HCT116 (cell line): Measurements from ENCODE around the gene NBAS. TPM values are rescaled to one million over a fixed set of nuclear protein-coding genes. Genes with fewer than 3 reads are reported as not detected.

ENCODE experiments used
- ATAC-seq: fragments of 200-7000 bp; cut with Tn5 transposase; 2 replicates; pipeline ENCODE4 v1.9.1; 2020; ENCODE audit warnings: mild to moderate bottlenecking, moderate library complexity
- BruUV-seq: library from RNA; stranded (reverse); fragments of 400-500 nt; replicated peaks from 2 replicates; lab custom pipeline; 2021; lab: Mats Ljungman, UMichigan
- CTCF ChIA-PET: fragments of 300-600 bp; sonication (Branson Sonifier 250); formaldehyde crosslinking; loops from one replicate; lab custom pipeline; 2021; ENCODE audit warnings: antibody characterized with exemption; lab: Charles Lee
- POLR2A ChIA-PET: fragments of 300-600, 350-600 bp; sonication (Branson Sonifier 250); formaldehyde crosslinking; loops from one replicate; lab custom pipeline; 2021; ENCODE audit warnings: antibody characterized with exemption; lab: Charles Lee
- RAD21 ChIA-PET, 2 experiments: fragments of 300-600 bp; sonication (Branson Sonifier 250); formaldehyde crosslinking; loops; one replicate each; lab custom pipeline; 2023; ENCODE audit warnings: low total read pairs in 2 of 2; ENCODE audit not compliant: uncharacterized antibody in 2 of 2, unreplicated experiment in 2 of 2, low non-redundant PET in 1 of 2; lab: Charles Lee
- DNase-seq: peaks from one replicate; pipeline ENCODE4 v3.0.0-alpha.2; 2010; ENCODE audit warnings: low read depth, low spot score
- H2AFZ ChIP-seq: fragments of 200-600 bp; shearing (Covaris generic), sonication (generic); 2 replicates; pipeline ENCODE4 v1.6.1; 2017; ENCODE audit warnings: low read depth, mixed run types, mixed read lengths, antibody characterized with exemption, low read length; ENCODE audit not compliant: poor library complexity, severe bottlenecking
- H3K27ac ChIP-seq: 2 replicates; pipeline ENCODE4 v1.5.1; 2012; ENCODE audit warnings: low read depth, low read length
- H3K27me3 ChIP-seq: fragments of 200-600 bp; sonication (generic); 2 replicates; pipeline ENCODE4 v1.6.1; 2016; ENCODE audit warnings: mixed run types, low read length, mixed read lengths; ENCODE audit not compliant: insufficient read depth
- H3K36me3 ChIP-seq, 2 experiments: fragments of 200-500 bp in 1 of 2; fragments of 200-600 bp in 1 of 2; sonication (Bioruptor generic) in 1 of 2; sonication (generic) in 1 of 2; 2 replicates each; pipeline versions ENCODE4 v1.5.1 to v1.6.1; 2014 to 2016; ENCODE audit warnings: low read length in 2 of 2, inconsistent platforms in 1 of 2, mixed read lengths in 1 of 2, mixed run types in 1 of 2; ENCODE audit not compliant: insufficient read depth in 2 of 2, control insufficient read depth in 1 of 2
- H3K4me1 ChIP-seq, 2 experiments: fragments of 200-600 bp in 1 of 2; sonication (generic) in 1 of 2; 2 replicates each; pipeline versions ENCODE4 v1.5.1 to v1.6.1; 2012 to 2017; ENCODE audit warnings: low read length in 2 of 2, inconsistent platforms in 1 of 2, mild to moderate bottlenecking in 1 of 2, mixed read lengths in 1 of 2, mixed run types in 1 of 2, moderate library complexity in 1 of 2; ENCODE audit not compliant: insufficient read depth in 2 of 2, control insufficient read depth in 1 of 2
- H3K4me2 ChIP-seq: fragments of 200-600 bp; sonication (generic); 2 replicates; pipeline ENCODE4 v1.6.1; 2017; ENCODE audit warnings: mixed run types, low read length, mixed read lengths
- H3K4me3 ChIP-seq, 2 experiments: fragments of 200-600 bp in 1 of 2; sonication (generic) in 1 of 2; replicated peaks in 1 of 2; 2 replicates each; pipeline ENCODE4 v1.5.1; 2011 to 2016; ENCODE audit warnings: low read length in 2 of 2, control low read depth in 1 of 2, low read depth in 1 of 2, mild to moderate bottlenecking in 1 of 2, mixed read lengths in 1 of 2, mixed run types in 1 of 2
- H3K79me2 ChIP-seq: fragments of 200-600 bp; sonication (generic); 2 replicates; pipeline ENCODE4 v1.6.1; 2017; ENCODE audit warnings: mild to moderate bottlenecking, mixed run types, low read length, moderate library complexity, mixed read lengths; ENCODE audit not compliant: insufficient read depth
- H3K9ac ChIP-seq: fragments of 200-600 bp; sonication (generic); 2 replicates; pipeline ENCODE4 v1.6.1; 2016; ENCODE audit warnings: low read length, mixed read lengths
- H3K9me2 ChIP-seq: fragments of 200-600 bp; sonication (generic), shearing (Covaris generic); 2 replicates; pipeline ENCODE4 v1.6.1; 2017; ENCODE audit warnings: mixed run types, mild to moderate bottlenecking, moderate library complexity; ENCODE audit not compliant: insufficient read depth
- H3K9me3 ChIP-seq, 2 experiments: fragments of 200-500 bp in 1 of 2; fragments of 200-600 bp in 1 of 2; sonication (Bioruptor generic) in 1 of 2; sonication (generic) in 1 of 2; 2 replicates each; pipeline ENCODE4 v1.6.1; 2014 to 2017; ENCODE audit warnings: low read length in 2 of 2, mixed read lengths in 2 of 2, inconsistent platforms in 1 of 2, low read depth in 1 of 2, mild to moderate bottlenecking in 1 of 2, mixed run types in 1 of 2, moderate library complexity in 1 of 2; ENCODE audit not compliant: control insufficient read depth in 1 of 2, insufficient read depth in 1 of 2
- H4K20me1 ChIP-seq: fragments of 200-600 bp; sonication (generic), shearing (Covaris generic); 2 replicates; pipeline ENCODE4 v1.6.1; 2017; ENCODE audit warnings: mixed run types, mild to moderate bottlenecking, moderate library complexity; ENCODE audit not compliant: insufficient read depth
- CBX3 ChIP-seq: IDR thresholded peaks from 2 replicates; pipeline ENCODE4 v1.6.1; 2012; ENCODE audit warnings: low read depth
- CEBPB ChIP-seq: IDR thresholded peaks from 2 replicates; pipeline ENCODE4 v1.6.1; 2012; ENCODE audit warnings: low read depth
- CTCF ChIP-seq, 3 experiments: fragments of 200-600 bp in 1 of 3; sonication (generic) in 1 of 3; IDR thresholded peaks in 2 of 3; conservative IDR thresholded peaks in 1 of 3; 2 replicates each; pipeline ENCODE4 v1.5.1; 2012 to 2017; ENCODE audit warnings: low read depth in 2 of 3, low read length in 2 of 3, antibody characterized with exemption in 1 of 3, borderline replicate concordance in 1 of 3, control low read depth in 1 of 3, mild to moderate bottlenecking in 1 of 3, mixed read lengths in 1 of 3, mixed run types in 1 of 3, moderate library complexity in 1 of 3; ENCODE audit not compliant: insufficient read depth in 1 of 3
- EGR1 ChIP-seq: IDR thresholded peaks from 2 replicates; pipeline ENCODE4 v1.6.1; 2012; ENCODE audit warnings: low read depth
- ELF1 ChIP-seq: IDR thresholded peaks from 2 replicates; pipeline ENCODE4 v1.6.1; 2012; ENCODE audit warnings: low read depth, borderline replicate concordance
- EZH2 ChIP-seq: fragments of 200-600 bp; sonication (generic); IDR thresholded peaks from 2 replicates; pipeline ENCODE4 v1.6.1; 2017; ENCODE audit warnings: antibody characterized with exemption, mixed run types
- EZH2phosphoT487 ChIP-seq: fragments of 200-600 bp; IDR thresholded peaks from 2 replicates; pipeline ENCODE4 v1.6.1; 2018; ENCODE audit warnings: antibody characterized with exemption, borderline replicate concordance
- FOSL1 ChIP-seq: IDR thresholded peaks from 2 replicates; pipeline ENCODE4 v1.6.1; 2012; ENCODE audit warnings: low read depth
- JUND ChIP-seq: IDR thresholded peaks from 2 replicates; pipeline ENCODE4 v1.6.1; 2012
- MAX ChIP-seq: IDR thresholded peaks from 2 replicates; pipeline ENCODE4 v1.6.1; 2012
- POLR2AphosphoS5 ChIP-seq: IDR thresholded peaks from 2 replicates; pipeline ENCODE4 v1.6.1; 2011; ENCODE audit warnings: mild to moderate bottlenecking, low read depth, low read length, moderate library complexity
- SP1 ChIP-seq: IDR thresholded peaks from 2 replicates; pipeline ENCODE4 v1.6.1; 2012; ENCODE audit warnings: low read depth
- SRF ChIP-seq: IDR thresholded peaks from 2 replicates; pipeline ENCODE4 v1.6.1; 2012; ENCODE audit warnings: low read depth
- TCF7L2 ChIP-seq: IDR thresholded peaks from 2 replicates; pipeline ENCODE4 v1.7.0; 2011; ENCODE audit warnings: borderline replicate concordance, inconsistent platforms; ENCODE audit not compliant: insufficient read depth, insufficient read length; ENCODE audit errors: extremely low read depth
- ZNF274 ChIP-seq: fragments of 200-500 bp; sonication (Bioruptor generic); IDR thresholded peaks from 2 replicates; pipeline ENCODE4 v1.6.1; 2014; ENCODE audit warnings: mild to moderate bottlenecking, low read depth, low read length, inconsistent platforms
- intact Hi-C: fragments of 100-400 bp; cut with micrococcal nuclease; formaldehyde crosslinking; loops from 2 replicates; pipeline ENCODE4 v1.10.0; 2022
- total RNA-seq: library from RNA; stranded (reverse); gene quantifications from one replicate; pipeline ENCODE4 v1.2.1, GENCODE V29; 2021; ENCODE audit not compliant: unreplicated experiment
- TF ChIP-seq, protein P1 (sequence below): IDR thresholded peaks from 2 replicates; pipeline ENCODE4 v1.6.1; 2012

NBAS gene
- total RNA-seq, 1 experiment from 2014 or later, result 32.8 TPM

GRCh38 chr2:15163326-15163725 is 397.8 kb downstream of the NBAS start:
- no peaks in the 10 kb centered on the region for H3K9me2 ChIP-seq
- no peak overlapping the region for H3K4me3 ChIP-seq
- H3K36me3 ChIP-seq, result no peaks in the 10 kb centered on the region
- H3K27me3 ChIP-seq, result peaks cover 4% of the 10 kb centered on the region; the same call in 1 of the 2 replicates
- ChIA-PET POLR2A (no interaction called here), RAD21 (no interaction called here), CTCF (no interaction called here)
- H3K9ac ChIP-seq, result no peak overlapping the region
- ATAC-seq (no peak), DNase-seq (no peak)
- H3K79me2 ChIP-seq, result no peaks in the 10 kb centered on the region
- no peak overlapping the region for H2AFZ ChIP-seq
- no peaks in the 10 kb centered on the region; a peak in 1 of 4 replicates for H3K4me1 ChIP-seq
- no peaks in the 10 kb centered on the region for H3K9me3 ChIP-seq
- BruUV-seq, result no TSS peak
- no peaks in the 10 kb centered on the region for H4K20me1 ChIP-seq
- no peak overlapping the region for H3K4me2 ChIP-seq
- intact Hi-C loops, result no loop called here
- no peak overlapping the region for H3K27ac ChIP-seq
- TF ChIP-seq ELF1 (no peak), EGR1 (no peak), MAX (no peak), POLR2AphosphoS5 (no peak), SP1 (no peak), CBX3 (no peak), FOSL1 (no peak), JUND (no peak), ZNF274 (no peak), TCF7L2 (no peak), SRF (no peak)

DNA sequence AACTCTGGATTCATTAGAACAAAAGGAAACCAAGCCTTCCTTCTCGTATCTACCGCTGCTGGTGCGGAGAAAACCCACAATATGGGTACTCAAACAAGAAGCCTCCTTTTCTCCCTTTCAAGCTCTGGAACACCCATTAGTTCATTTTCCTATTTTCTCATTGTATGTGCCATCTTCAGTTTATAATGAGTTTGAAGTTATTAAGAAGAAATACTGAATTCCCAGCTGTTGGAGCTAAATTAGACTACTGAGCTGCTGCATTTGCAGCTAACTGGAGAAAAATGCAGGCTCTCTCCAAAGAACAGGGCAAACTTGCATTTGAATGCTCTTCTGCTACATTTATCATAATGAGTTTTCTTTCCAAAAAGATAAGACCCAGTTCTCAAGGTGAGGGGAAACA is 398.5 kb downstream of the NBAS start:
- TF ChIP-seq FOSL1 (no peak), MAX (no peak), ELF1 (no peak), SRF (no peak), EZH2phosphoT487 (no peak), ZNF274 (no peak), EZH2 (no peak), JUND (no peak), CTCF (IDR thresholded peaks at IDR 0.05 in 2 of 3, conservative IDR thresholded peaks at IDR 0.05 in 1 of 3; ENCODE audit: borderline replicate concordance in 1 of 3, insufficient read depth in 1 of 3, low read depth in 2 of 3, low read length in 2 of 3) (no peak), CBX3 (no peak), CEBPB (no peak)
- TF ChIP-seq, protein P1, sequence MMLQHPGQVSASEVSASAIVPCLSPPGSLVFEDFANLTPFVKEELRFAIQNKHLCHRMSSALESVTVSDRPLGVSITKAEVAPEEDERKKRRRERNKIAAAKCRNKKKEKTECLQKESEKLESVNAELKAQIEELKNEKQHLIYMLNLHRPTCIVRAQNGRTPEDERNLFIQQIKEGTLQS, result no peak
- TF ChIP-seq, all 23 proteins: peak for 0
- RAD21 ChIA-PET, result no interaction called here
- DNase-seq, result no peak

More for the DNA sequence above, 398.5 kb downstream of the NBAS start:
- Histone ChIP-seq H3K9me2 (no peaks in the 10 kb centered on the region), H3K79me2 (no peaks in the 10 kb centered on the region), H2AFZ (no peak overlapping the region), H3K9me3 (no peaks in the 10 kb centered on the region), H3K4me1 (no peaks in the 10 kb centered on the region; a peak in 1 of 4 replicates), H3K4me2 (no peak overlapping the region), H3K27ac (no peak overlapping the region), H3K9ac (no peak overlapping the region), H3K36me3 (no peaks in the 10 kb centered on the region), H4K20me1 (no peaks in the 10 kb centered on the region), H3K27me3 (peaks cover 4% of the 10 kb centered on the region; the same call in 1 of the 2 replicates), H3K4me3 (no peak overlapping the region)
- no TSS peak for BruUV-seq
- ATAC-seq, result no peak
- POLR2A ChIA-PET, result no interaction called here
- CTCF ChIA-PET, result no interaction called here
- intact Hi-C loops, result no loop called here
